Amniotic stem cell (primary cell): ENCODE data around the gene GPR173.

ENCODE experiments used
- DNase-seq: peaks from one replicate; lab custom pipeline; 2025; lab: John Stamatoyannopoulos, UW

GPR173 gene

DNA sequence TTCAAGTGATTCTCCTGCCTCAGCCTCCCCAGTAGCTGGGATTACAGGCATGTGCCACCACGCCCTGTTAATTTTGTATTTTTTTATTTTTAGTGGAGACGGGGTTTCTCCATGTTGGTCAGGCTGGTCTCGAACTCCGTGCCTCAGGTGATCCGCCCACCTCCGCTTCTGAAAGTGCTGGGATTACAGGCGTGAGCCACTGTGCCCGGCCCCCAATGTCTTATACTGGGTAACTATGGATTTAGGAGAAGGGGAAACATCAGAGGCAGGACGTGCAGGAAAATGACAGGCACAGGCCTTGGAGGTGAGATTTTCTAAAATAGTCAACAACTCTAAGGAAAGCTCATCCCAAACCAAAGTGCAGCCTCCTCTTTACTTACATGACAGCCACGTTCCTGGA, 22.5 kb downstream of the GPR173 start:
- DNase-seq = no peak

DNA sequence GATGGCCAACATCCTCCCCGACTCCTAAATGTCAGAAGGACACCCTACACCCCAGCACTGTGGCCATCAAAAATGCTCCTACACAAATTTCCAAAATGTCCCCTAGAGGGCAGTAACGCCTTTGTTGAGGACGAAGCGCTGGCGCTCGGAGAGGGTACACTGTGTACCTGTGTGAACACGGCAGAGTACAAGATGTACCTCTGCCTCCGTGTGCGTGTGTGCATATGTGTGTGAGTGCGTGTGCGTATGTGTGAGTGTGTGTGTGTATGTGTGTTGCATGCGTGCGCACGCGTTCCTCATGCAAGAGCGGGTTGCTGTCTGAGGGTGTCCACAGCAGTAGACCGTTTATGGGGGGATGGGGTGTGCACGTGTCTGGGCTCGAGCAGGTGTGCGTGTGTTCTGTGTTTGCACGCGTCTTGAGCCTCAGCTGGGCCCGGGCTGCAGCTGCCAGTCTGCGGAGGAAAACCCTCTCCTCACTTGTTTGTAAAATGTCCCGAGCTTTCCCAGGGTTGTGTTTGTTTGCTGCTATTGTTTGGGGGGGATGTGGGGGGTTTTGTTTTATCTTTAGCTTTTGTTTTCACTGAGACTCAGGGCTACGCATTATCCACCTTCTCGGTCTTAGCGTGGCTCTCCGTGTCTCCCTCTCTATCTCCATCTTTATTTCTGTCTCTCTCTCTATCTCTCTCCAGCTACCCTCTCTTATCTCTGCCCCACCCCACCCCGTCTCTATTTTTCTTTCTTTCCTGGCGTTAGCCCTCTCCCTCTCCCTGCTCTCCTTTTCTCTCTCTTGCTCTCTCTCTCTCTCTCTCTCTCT, 23.2 kb downstream of the GPR173 start:
- no peak for DNase-seq

- no peak for DNase-seq
These were observed 24.0 kb downstream of the GPR173 start for GRCh38 chrX:53072418-53073114.

GRCh38 chrX:53073115-53073586, 24.6 kb downstream of the GPR173 start:
- no peak for DNase-seq

GRCh38 chrX:53075011-53075410, 26.4 kb downstream of the GPR173 start:
- no peak for DNase-seq

DNA sequence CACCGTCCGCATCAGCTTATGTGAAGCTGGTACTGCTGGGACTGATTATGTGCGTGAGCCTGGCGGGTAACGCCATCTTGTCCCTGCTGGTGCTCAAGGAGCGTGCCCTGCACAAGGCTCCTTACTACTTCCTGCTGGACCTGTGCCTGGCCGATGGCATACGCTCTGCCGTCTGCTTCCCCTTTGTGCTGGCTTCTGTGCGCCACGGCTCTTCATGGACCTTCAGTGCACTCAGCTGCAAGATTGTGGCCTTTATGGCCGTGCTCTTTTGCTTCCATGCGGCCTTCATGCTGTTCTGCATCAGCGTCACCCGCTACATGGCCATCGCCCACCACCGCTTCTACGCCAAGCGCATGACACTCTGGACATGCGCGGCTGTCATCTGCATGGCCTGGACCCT, 28.1 kb downstream of the GPR173 start:
- DNase-seq = no peak

DNA sequence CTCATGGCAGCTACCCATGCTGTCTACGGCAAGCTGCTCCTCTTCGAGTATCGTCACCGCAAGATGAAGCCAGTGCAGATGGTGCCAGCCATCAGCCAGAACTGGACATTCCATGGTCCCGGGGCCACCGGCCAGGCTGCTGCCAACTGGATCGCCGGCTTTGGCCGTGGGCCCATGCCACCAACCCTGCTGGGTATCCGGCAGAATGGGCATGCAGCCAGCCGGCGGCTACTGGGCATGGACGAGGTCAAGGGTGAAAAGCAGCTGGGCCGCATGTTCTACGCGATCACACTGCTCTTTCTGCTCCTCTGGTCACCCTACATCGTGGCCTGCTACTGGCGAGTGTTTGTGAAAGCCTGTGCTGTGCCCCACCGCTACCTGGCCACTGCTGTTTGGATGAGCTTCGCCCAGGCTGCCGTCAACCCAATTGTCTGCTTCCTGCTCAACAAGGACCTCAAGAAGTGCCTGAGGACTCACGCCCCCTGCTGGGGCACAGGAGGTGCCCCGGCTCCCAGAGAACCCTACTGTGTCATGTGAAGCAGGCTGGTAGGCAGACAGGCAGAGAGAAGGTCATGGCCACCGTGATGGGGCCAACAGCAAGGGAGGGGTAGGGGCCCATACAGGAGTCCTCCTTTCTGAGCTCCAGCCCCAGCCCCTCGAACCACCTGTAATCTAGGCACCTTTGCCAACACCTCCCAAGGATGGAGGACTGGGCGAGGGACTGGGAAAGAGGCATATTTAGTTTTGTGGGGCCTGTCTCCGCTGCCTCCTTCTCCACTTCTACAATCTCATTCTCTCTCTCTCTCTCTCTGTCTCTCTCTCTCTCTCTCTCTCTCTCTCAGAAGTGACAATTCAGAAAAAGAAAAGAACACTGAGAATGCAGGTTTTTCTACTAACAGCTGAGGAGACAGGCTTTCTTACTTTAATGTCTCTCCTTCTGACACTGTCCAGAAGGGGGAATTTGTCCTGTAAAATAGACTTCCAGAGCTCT, 28.9 kb downstream of the GPR173 start:
- DNase-seq = no peak

GRCh38 chrX:53078943-53079342, 30.4 kb downstream of the GPR173 start:
- no peak for DNase-seq

- DNase-seq = no peak
These were observed 32.3 kb downstream of the GPR173 start for GRCh38 chrX:53080628-53081580.

DNA sequence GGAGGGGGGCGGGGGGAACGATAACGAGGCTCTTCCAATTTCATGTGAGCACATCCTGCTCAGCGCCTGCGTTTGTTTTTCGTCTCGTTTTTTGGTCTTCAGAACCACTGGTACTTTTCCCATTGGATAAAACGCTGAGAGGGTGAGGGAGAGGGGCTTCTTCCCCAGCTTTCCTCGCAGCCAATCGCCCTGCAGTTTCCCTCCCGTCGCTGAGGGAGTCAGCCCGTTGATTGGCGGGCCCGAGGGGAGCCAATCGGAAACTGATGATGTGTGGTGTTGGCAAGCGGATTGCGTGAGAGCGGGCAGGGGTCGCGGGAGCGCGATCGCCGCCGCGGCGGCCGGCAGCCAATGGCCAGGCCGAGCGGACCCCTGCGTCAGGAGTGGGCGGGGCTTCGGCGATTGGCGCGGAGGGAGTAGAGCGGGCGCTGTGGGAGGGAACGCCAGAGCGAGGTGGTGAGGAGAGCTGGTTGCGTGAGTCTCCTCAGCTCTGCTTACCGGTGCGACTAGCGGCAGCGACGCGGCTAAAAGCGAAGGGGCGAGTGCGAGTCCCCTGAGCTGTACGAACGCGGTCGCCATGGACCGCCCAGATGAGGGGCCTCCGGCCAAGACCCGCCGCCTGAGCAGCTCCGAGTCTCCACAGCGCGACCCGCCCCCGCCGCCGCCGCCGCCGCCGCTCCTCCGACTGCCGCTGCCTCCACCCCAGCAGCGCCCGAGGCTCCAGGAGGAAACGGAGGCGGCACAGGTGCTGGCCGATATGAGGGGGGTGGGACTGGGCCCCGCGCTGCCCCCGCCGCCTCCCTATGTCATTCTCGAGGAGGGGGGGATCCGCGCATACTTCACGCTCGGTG, 33.6 kb downstream of the GPR173 start, which contains the start of gene TSPYL2:
Gene TSPYL2 (plus strand): TSS at position 443 of the 848 bp plus-strand sequence. CDS start 132 bp downstream, at position 575.
- DNase-seq = peak; percentile 81

GRCh38 chrX:53082773-53083616, 34.4 kb downstream of the GPR173 start:
- DNase-seq = no peak

DNA sequence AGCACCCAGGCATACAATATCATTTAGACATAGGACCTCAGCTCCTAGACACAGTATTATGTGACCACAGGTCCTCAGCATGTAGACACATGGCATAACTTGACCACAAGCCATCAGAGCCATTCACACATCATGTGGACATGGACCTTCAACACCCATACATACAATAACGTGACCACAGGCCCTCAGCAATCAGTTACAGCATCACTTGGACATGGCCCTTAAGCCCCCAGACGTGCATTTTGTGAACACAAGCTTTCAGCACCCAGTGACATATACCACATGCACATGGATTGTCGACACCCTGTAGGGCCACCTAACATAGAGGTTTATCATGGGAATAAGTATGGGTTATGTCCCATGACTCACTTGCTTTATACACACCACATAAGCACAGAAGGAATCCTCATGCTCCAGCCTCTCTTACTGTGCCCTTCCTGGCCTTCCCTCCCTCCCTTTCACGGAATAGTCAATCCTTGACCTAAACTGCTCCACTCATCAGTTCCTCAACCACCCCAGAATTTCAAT, 35.5 kb downstream of the GPR173 start:
- DNase-seq = no peak

GRCh38 chrX:53084863-53085262, 36.3 kb downstream of the GPR173 start:
- no peak for DNase-seq

- no peak for DNase-seq
These were observed 37.2 kb downstream of the GPR173 start for GRCh38 chrX:53085661-53086229.

DNA sequence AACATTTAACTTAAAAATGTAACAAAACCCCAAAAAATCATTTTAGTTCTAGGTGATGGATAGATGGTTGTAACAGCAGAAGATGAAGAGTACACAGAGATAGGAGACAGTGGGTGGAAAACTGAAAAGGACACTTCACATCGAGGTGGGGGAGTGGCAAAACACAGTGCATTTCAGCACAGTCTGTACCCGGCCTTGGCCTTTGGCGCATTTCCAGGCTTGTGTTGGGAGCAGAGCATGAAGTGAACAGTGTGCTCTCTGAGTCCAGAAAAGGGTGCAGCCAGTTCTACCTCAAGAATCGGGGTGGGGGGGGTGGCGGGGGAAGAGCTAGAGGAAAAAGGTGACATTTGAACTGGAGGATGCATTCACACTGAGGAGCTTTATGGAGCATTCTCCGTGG, 37.9 kb downstream of the GPR173 start:
- DNase-seq = no peak

GRCh38 chrX:53087388-53087831, 38.8 kb downstream of the GPR173 start:
- DNase-seq = no peak

DNA sequence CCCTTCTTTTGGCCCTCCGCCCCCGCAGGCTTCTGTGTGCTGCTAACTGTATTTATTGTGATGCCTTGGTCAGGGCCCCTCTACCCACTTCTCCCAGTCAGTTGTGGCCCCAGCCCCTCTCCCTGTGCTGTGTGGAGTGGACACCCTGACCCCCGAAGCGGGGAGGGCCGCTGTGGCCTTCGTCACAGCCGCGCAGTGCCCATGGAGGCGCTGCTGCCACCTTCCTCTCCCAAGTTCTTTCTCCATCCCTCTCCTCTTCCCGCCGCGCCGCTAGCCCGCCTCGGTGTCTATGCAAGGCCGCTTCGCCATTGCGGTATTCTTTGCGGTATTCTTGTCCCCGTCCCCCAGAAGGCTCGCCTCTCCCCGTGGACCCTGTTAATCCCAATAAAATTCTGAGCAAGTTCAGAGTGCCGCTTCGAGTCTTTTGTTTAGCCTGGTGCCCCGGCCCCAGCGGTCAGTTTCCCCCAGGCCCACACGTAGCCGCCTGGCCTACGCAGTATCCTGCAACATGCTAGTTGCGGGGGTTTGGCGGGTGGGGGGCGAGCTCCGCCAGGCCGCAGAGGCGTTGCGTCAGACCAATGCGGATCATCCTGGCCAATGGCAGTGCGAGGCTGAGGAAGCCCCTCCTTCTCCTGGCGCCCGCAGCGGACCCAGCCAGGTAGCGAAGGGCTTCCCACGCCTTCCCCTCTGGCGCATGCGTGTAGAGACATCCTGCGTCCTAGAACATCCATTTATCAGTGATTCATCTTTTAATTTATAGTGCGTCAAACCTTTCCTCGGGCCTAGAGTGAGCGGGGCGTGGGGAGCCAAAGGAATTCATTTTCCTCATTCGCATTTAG, 39.8 kb downstream of the GPR173 start:
- no peak for DNase-seq
